NCI-H526 (cell line): ENCODE results near the gene CTF1.

ENCODE experiments used
- DNase-seq, 2 experiments: peaks; one replicate each; lab custom pipeline; 2025; lab: John Stamatoyannopoulos, UW

Gene CTF1

DNA sequence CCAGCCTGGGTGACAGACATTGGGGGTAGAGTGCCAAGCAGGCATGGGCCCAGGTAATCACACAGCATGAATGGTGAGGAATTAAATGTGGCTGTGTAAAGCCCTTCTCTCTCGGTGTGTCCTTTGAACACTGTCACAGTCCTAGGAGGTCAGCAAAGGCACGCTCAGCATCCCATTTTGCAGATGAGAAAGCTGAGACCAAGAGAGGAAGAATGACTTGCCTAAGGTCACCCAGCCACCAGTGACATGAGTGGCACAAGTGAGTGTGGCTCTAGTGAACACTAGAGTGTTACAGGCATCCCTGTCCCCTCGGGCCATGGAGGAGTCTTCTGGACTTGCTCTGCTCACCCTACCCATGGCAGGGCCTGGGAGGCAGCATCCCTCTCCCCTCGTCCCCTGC lies 10.7 kb downstream of the CTF1 start:
- no peak for DNase-seq

DNA sequence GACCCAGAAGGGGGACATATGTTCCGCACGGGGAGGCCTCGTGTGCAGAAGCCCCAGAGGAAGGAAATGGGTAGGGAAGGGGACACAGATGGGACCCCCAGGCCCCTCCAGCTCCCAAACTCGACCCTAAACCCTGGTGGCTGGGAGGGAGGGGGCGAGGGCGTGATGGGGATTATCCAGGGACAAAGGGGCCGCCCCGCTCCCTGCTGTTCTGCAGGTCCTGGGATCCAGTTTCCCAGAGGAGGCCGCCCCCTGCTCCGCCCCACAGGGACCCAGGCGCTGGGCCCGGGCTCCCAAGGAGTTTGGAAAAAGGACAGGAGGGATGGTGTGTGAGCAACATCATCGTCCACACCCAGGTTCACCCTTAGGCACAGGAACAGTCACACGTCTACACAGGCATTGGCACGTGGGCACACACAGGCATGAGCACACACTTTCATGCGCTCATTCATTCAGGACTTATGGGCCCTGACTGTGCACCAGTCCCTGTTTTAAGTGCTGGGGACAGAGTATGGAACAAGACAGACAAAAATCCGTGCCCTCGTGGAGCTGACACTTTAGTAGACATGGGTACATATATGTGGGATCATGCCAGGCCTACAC lies 14.1 kb downstream of the CTF1 start:
- DNase-seq, result no peak

DNA sequence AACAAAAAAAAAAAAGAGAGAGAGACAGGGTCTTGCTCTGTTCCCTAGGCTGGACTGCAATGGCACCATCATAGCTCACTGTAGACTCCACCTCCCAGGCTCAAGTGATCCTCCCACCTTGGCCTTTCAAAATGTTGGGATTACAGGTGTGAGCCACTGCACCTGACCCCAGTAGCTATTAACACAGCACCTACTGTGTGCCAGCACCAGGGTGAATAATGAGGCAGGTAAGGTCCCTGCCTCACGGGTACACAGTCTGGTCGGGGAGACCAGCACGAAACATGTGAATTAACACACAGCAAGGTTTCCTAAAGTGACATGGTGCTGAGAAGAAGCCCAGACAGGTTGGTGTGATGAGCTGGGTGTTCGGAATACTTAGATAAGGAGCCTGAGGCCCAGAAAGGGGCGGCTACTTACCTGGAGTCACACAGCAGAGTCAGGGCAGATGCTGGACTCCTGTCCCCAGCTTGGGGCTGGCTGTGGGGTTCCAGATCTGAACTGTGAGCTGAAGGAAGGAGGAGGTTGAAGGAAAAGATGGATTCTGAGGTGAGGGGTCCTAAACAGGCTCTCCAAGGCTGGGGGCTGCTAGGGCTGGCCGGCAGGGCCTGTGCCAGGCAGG lies 16.5 kb downstream of the CTF1 start:
- no peak for DNase-seq

DNA sequence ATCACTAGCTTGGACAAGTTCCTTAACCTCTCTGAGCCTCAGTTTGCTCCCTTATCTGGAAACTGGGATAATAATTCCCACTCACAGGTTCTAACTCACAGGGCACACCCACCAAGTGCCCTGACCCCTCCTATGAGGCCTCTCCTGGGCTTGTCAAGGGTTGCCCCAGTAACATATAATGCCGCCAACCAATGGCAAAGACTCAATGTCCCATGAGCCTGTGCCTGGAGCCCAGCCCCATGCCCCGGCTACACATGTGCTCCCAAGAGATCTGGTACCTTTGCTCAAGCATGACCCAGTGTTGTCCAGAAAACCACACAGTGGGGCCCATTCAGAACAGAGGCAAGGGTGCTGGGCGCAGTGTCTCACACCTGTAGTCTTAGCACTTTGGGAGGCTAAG lies 18.4 kb downstream of the CTF1 start:
- no peak for DNase-seq

DNA sequence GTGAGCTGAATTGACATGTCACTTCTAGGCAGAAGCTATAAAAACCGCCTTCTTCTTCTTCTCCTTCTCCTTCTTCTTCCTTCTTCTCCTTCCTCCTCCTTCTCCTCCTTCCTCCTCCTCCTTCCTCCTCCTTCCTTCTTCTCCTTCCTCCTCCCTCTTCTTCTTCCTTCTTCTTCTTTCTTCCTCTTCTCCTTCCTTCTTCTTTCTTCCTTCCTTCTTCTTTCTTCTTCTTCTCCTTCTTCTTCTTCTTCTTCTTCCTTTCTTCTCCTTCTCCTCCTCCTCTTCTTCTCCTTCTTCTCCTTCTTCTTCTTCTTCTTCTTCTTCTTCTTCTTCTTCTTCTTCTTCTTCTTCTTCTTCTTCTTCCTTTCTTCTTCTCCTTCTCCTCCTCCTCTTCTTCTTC lies 22.2 kb downstream of the CTF1 start:
- DNase-seq, result no peak

DNA sequence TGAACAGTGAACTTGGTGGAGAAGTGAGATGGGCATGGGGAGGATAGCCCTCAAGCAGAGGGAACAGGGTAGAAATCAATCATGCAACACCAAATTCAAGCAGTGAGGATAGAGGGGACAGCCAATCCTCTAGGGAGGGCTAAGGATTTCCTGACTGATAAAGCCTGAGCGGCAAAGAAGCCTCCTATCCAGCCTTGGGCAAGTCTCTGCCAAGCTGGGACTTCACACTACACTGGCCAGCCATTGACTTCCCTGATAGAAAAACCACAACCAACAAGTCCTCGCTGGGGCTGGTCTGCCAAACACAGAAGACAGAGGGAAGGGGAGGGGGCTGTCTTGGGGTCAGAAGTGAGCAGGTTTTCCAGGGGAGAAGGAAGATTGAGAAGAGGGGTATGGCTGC lies 24.5 kb downstream of the CTF1 start:
- DNase-seq, result no peak

DNA sequence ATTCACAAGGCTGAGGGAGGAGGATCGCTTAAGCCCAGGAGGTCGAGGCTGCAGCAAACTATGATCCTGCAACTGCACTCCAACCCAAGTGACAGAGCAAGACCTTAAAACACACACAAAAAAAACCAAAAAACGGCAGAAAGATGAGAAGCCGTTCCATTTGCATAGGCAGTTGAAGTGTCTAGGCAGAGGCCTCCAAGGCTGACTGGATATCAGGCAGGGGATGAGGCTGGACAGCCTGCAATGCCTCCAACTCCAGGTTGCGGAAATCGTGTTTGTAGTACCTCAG lies 25.0 kb downstream of the CTF1 start:
- DNase-seq, result no peak

DNA sequence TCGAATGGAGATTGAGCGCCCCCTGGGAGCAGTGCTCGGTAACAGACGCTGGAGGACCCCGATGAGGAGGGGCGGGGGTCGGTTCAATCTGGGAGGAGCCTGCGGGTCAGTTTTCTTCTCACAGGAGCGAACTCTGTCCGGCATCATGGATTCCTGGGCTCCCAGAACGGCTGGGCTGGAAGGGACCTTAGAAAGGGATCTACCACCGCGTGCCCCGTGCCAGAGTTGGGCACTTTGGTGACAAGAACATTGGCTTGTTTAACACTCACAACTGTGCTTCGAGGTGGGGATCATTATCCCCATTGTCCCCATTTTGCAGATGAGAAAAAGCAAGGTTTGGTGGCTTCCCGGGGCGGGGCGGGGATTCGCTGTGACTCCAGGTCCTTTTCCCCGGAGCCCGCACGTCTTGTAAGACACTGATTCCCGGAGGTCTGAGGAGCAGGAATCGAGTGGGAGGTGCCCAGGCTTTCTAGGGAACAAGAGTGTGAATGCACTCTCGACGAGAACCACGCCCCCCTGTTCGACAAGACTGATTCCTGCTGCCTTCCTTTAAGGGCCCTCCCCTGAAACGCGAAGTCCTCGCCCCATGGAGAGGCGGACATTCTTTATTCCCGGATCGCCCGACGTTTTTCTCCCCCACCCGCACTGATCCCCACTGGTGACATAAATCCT lies 25.5 kb downstream of the CTF1 start:
- peak; percentile 93 to 95 for DNase-seq

DNA sequence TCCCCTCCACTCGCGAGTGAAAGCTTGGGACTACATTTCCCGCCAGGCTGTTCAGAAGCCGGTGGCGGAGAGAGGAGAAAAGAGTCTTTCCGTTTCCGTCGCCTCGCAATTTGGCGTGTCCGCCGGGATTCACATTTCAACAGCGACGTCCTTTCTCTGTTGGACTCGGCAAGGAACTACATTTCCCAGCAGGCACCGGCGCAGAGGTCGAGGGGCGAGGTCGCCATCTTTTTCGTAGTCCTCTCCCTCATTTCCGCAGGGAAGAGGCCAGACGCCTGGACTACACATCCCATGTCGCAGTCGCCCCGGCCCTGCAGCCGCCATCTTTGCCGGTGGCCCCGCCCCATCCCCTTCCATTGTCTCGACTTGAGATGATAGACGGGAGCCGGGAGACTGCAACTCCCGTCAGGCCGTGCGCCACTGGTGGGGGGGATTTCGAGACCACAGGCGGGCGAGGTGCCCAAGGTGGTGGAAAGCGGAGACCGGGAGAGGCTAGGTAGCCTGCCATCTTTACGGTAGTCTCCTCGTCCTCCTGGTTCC lies 26.1 kb downstream of the CTF1 start:
- DNase-seq, result peak; percentile 99

DNA sequence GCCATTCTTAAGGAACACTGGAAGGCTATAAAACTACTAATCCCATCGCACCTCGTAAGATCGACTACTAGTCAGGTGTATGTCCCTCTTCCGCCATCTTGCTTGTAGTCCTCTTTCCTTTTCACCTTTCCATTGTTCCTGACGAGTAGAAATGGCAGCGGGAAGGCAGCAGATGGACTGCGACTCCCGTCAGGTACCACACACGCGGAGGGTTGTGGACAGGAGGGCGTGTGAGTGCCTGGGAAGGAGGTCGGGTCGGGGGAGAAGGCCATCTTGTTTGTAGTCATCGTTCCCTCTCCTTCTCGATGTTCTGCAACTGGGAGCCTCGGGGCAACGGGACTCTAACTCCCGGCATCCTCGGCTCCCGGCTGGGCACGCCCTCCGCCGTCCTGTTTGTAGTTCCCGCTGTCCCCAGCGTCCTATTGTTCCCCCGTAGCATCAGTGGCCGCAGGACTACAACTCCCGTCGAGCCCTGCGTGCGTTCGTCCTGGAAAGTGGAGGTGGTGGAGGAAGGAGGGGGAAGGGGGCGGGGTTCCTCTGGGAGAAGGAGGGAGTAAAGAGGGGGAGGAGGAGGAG lies 26.6 kb downstream of the CTF1 start:
- DNase-seq, result peak; percentile 99

DNA sequence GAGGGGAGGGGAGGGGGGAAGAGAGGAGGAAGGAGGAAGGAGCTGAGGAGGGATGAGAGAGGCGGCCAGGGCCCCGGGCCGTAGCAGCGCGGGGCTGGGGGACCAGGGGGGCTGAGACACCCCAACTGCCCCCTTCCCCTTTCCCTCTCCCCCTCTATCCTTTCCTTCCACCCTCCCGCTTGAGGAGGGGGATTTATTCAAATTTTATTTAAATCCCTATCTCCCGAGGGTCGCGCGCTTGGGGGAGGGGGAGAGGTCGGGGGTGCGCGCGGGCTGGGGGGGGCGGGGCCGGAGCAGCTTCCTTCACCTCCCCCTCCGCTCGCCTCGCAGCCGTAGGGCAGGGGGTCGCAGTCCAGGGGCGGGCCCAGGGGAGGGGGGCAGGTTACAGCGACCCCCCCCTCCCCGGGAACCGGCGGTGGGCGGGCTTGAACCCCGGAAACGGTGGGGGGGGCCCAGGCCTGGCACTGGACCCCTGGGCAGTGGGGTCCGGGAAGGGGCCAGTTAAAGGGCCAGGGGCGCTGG lies 27.2 kb downstream of the CTF1 start, which contains the start of gene FBXL19:
Gene FBXL19, plus strand, starts transcription at position 19 of the 522 bp plus-strand sequence. CDS start 2,183 bp downstream, outside the sequence.
- DNase-seq, result no peak

DNA sequence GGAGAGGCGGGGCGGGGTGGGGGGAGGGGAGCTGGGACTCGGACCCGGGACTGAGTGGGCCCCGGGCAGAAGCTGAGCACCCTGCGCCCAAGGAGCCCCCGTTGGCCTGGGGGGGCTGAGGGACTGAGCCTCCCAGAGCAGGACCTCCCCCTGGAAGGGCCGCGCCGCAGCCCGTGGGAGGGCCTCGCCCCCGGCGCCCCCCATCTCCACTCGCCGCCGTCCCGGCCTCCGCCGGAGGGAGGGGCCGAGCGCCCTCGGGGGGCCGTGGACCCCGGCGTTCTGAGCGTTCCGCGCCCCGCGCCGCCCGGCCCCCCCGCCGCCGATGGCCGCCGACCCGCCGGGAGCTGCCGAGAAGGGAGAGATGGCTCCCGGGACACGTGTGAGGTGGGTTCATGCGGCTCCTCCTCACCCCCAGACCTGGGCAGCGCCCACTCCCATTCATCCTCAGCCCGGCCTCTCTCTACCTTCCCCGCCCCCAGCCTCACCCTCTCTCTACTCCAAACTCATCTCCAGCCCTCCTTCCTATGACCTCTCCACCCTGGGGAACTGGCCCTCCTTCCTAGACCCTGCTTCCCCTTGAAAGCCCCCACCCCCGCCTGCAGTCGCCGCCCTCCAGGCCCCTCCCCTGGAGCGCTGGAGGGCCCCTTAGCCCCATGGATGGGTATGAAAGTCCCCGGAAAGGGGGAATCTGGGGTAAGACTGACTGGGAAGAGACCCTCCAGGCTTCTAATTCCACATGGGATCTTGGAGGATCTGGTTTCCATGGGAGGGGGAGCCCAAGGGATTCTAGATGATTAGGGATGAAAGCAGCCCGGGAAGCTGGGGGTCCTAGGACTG lies 27.9 kb downstream of the CTF1 start:
- DNase-seq, result peak in 1 of 2 experiments; percentile 26

DNA sequence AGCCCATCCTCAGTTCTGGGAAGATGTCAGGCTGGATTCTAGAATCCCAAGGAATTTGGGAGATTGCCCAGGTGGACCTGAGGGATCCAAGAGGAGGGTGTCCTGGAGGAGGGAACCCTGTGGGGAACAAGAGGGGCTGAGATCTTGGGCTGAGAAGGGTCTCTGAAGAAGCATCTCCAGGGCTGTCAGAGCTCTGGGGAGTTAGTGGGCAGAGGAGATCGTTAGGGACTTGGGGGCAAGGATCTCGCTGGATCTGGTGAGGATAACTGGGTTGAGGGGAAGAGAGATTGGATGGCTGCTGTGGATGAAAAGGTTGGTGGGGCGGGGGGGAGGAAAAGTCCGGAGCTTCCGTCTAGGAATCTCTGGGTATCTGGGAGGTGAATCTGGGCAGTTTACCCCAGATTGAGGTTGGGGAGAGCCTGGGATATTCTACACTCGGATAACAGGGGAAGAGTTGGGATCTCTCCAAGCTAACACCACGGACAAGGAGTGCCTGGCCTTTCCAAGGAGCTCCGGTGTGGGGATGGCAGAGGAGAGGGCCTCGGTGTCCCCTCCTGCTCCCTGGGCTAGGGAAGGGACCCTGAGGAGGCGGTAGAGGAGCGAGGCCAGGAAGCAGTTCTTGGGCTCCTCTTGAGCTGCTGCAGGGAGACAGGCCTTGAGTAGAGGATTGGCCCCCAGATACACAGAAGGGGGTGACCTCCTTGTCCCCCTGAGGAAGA lies 28.7 kb downstream of the CTF1 start:
- no peak for DNase-seq

DNA sequence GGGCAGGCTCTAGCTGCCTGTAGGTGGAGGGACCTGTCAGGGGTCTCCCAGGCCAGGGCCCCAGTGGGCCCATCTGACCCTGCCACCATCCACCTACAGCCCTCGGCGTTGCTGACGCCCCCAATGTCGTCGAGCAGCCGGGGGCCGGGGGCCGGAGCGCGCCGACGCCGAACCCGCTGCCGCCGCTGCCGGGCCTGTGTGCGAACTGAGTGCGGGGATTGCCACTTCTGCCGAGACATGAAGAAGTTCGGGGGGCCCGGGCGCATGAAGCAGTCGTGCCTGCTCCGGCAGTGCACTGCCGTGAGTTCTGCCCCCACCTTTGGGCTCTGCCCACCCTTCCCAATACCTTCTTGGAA lies 29.2 kb downstream of the CTF1 start:
- no peak for DNase-seq

DNA sequence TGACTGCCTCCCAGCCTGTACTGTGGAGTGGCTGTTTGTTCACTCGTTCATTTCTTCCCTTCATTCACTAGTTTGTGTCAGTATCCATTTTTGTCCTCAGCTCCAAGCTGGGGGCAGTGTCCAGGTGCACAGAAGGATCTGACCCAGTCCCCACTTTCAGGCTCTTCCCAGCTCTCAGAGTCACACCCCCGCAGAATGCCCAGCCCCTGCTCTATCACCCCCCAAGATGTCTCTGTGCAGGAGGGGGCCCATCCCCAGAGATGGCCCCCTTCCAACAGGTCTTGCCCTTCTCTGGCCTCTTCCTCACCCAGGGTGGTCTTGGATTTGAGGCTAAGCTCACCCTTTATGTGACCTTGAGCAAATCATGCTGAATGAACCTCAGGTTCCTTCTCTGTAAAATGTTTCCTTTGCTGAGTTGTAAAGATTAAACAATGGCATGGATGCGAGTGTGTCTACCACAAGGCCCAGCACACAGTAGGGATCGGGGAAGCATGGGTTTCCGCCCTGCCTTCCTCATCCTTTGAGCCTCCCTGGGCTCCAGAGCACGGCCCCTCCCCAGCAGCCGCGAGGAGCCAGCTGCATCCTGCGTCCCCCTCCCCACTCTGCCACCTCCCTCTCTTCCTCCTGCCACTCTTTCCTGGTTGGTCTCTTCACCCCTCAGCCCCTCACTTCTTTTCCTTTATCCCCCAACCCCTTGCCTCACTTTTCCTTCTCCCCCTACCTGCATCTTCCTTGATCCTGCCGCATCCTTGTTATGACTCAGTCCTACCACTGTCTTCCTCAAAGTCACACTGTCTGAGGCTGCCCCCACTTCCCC lies 29.8 kb downstream of the CTF1 start:
- DNase-seq, result no peak

DNA sequence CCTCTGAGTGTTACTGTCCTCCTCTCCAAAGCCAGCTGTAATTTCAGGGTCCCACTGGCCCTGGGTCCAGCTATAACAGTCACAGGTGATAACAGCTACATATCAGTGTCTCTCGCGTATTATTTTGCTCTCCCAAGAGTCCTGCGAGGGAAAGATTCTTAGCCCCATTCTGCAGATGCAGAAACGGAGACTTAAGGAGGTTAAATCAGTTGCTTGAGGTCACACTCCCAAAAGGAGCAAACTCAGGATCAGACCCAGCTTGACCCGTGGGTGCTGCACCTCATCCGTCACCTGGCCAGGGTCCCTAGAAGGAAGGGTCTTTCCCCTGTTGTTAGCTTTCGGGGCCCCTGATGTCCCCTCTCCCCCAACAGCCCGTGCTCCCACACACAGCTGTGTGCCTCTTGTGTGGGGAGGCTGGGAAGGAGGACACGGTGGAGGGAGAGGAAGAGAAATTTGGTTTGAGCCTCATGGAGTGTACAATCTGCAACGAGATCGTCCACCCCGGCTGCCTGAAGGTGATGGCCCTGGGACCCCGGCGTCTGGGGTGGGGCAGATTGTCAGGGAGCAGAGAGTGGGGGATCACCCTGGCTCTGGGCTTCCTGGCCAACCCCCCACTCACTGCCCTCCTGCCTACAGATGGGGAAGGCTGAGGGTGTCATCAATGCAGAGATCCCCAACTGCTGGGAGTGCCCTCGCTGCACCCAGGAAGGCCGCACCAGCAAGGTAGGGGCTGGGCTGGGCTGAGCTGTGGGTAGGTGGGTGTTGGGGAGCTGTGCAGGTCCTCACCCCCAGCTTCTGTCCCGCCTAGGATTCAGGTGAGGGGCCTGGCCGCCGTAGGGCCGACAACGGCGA lies 30.7 kb downstream of the CTF1 start:
- peak in 1 of 2 experiments; percentile 41 for DNase-seq

DNA sequence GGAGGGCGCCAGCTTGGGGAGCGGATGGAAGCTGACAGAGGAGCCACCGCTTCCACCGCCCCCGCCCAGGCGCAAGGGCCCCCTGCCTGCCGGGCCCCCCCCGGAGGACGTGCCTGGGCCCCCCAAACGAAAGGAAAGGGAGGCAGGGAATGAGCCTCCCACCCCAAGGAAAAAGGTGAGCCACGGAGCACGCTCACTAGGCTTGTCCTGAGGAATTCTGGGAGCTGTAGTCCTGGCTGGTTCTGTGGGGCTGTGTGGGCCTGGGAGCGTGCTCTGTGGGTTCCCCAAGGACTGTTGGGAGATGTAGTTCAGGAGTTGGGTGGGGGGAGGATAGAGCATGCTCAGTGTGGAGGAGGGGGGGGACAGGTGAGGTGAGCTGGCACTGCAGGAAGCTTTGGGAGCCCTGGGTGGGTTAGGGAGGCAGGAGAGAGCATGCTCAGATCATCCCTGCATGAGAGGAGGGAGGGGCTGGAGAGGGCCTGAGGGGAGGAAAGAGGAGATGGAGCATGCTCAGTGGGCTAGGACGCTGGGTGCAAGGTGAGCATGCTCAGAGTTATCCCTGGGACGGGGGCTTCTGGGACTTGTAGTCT lies 31.5 kb downstream of the CTF1 start:
- peak; percentile 96 to 97 for DNase-seq

DNA sequence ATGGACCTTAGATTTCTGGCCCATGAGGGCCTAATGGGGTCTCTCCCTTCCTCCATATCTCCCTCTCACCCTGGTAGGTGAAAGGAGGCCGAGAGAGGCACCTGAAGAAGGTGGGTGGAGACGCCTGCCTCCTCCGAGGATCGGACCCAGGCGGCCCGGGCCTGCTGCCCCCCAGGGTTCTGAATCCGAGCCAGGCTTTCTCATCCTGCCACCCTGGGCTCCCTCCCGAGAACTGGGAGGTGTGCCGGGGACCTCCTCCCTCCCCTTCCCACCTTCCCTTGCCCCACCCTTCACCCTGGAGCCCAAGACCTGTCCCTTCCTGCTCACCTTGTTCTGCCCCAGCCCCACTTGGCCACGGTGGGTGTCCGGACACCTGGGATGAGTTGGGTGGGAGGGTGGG lies 32.0 kb downstream of the CTF1 start:
- DNase-seq, result no peak

DNA sequence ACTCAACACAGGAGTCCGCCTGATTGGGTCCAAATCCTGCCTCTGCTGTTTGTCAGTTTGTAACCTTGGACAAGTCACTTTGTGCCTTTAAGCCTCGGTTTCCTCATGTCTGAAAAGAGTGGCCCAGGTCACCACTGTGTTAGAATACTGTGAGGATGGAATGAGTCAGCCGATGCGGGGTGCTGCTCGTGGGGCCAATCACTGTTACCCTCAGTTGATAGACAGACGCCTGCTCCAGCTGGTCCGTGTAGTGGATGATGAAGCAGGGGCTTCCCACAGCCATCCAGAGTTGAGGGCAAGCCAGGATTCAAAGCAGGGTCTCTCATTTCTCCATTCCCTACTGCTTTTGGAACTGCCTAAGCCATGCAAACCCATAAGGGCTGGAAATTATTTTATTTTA lies 32.8 kb downstream of the CTF1 start:
- no peak for DNase-seq
